Mucosa of rectum (tissue), 2 donors: ENCODE measurements around the gene PAQR5.

Experiments
- H3K27ac ChIP-seq, 2 donors: one replicate each; pipeline ENCODE4 v1.7.0; 2013; ENCODE audit warnings: inconsistent platforms in 2 of 2, low read depth in 2 of 2, low read length in 2 of 2
- H3K27me3 ChIP-seq, 2 donors: one replicate each; pipeline ENCODE4 v1.7.0; 2013; ENCODE audit warnings: low read length in 2 of 2; ENCODE audit not compliant: control insufficient read depth in 2 of 2, insufficient read depth in 2 of 2
- H3K36me3 ChIP-seq, 2 donors: one replicate each; pipeline ENCODE4 v1.7.0; 2013; ENCODE audit warnings: low read length in 2 of 2; ENCODE audit not compliant: control insufficient read depth in 2 of 2, insufficient read depth in 2 of 2
- H3K4me1 ChIP-seq, 2 donors: one replicate each; pipeline ENCODE4 v1.7.0; 2013; ENCODE audit warnings: low read length in 2 of 2, mild to moderate bottlenecking in 1 of 2; ENCODE audit not compliant: control insufficient read depth in 2 of 2, insufficient read depth in 2 of 2
- H3K4me3 ChIP-seq, 2 donors: one replicate each; pipeline ENCODE4 v1.7.0; 2013; ENCODE audit warnings: low read length in 2 of 2
- H3K9ac ChIP-seq, 2 donors: one replicate each; pipeline ENCODE4 v1.7.0; 2013; ENCODE audit warnings: low read length in 2 of 2, low read depth in 1 of 2, mild to moderate bottlenecking in 1 of 2
- H3K9me3 ChIP-seq, 2 donors: one replicate each; pipeline ENCODE4 v1.7.0; 2013; ENCODE audit warnings: low read length in 2 of 2; ENCODE audit not compliant: control insufficient read depth in 2 of 2
- donor health status: healthy.
- donor health status: Normal muscosa, but diverticular disease.

The PAQR5 gene

GRCh38 chr15:69385831-69386230 lies 87.1 kb downstream of the PAQR5 start:
- Histone ChIP-seq H3K9ac (no peak overlapping the region), H3K36me3 (peaks cover 10 to 22% of the 10 kb centered on the region in 2 donors), H3K27ac (no peak overlapping the region), H3K4me3 (no peak overlapping the region), H3K9me3 (no peaks in the 10 kb centered on the region), H3K27me3 (no peaks in the 10 kb centered on the region), H3K4me1 (no peaks in the 10 kb centered on the region)

- H3K9me3 ChIP-seq, result no peaks in the 10 kb centered on the region
- no peak overlapping the region for H3K4me3 ChIP-seq
- H3K9ac ChIP-seq, result no peak overlapping the region
- no peak overlapping the region for H3K27ac ChIP-seq
- no peaks in the 10 kb centered on the region for H3K4me1 ChIP-seq
- peaks cover 7 to 24% of the 10 kb centered on the region in 2 donors for H3K36me3 ChIP-seq
- no peaks in the 10 kb centered on the region for H3K27me3 ChIP-seq
These were observed 87.6 kb downstream of the PAQR5 start for GRCh38 chr15:69386284-69386683.

GRCh38 chr15:69388260-69388705 lies 89.6 kb downstream of the PAQR5 start:
- Histone ChIP-seq H3K4me1 (no peaks in the 10 kb centered on the region), H3K9me3 (no peaks in the 10 kb centered on the region), H3K27me3 (no peaks in the 10 kb centered on the region), H3K4me3 (no peak overlapping the region), H3K27ac (no peak overlapping the region), H3K36me3 (peaks cover 7 to 25% of the 10 kb centered on the region in 2 donors), H3K9ac (no peak overlapping the region)

GRCh38 chr15:69389426-69389825 lies 90.7 kb downstream of the PAQR5 start:
- no peaks in the 10 kb centered on the region for H3K9me3 ChIP-seq
- H3K36me3 ChIP-seq, result peaks cover 7 to 25% of the 10 kb centered on the region in 2 donors
- no peaks in the 10 kb centered on the region for H3K4me1 ChIP-seq
- no peak overlapping the region for H3K4me3 ChIP-seq
- no peak overlapping the region for H3K27ac ChIP-seq
- H3K9ac ChIP-seq, result no peak overlapping the region
- H3K27me3 ChIP-seq, result no peaks in the 10 kb centered on the region

- Histone ChIP-seq H3K9ac (no peak overlapping the region), H3K9me3 (no peaks in the 10 kb centered on the region), H3K36me3 (peaks cover 8 to 22% of the 10 kb centered on the region in 2 donors), H3K4me3 (no peak overlapping the region), H3K27ac (no peak overlapping the region), H3K4me1 (no peaks in the 10 kb centered on the region), H3K27me3 (no peaks in the 10 kb centered on the region)
These were observed 91.9 kb downstream of the PAQR5 start for GRCh38 chr15:69390575-69390974.

- no peaks in the 10 kb centered on the region for H3K27me3 ChIP-seq
- H3K4me1 ChIP-seq, result no peaks in the 10 kb centered on the region
- H3K4me3 ChIP-seq, result no peak overlapping the region
- no peak overlapping the region for H3K9ac ChIP-seq
- no peaks in the 10 kb centered on the region for H3K9me3 ChIP-seq
- no peak overlapping the region for H3K27ac ChIP-seq
- H3K36me3 ChIP-seq, result peaks cover 3 to 16% of the 10 kb centered on the region in 2 donors
These were observed 92.5 kb downstream of the PAQR5 start for GRCh38 chr15:69391046-69391757.

- Histone ChIP-seq H3K4me3 (no peak overlapping the region), H3K36me3 (peaks cover 3 to 18% of the 10 kb centered on the region in 2 donors), H3K27me3 (no peaks in the 10 kb centered on the region), H3K9me3 (no peaks in the 10 kb centered on the region), H3K9ac (no peak overlapping the region), H3K27ac (no peak overlapping the region), H3K4me1 (no peaks in the 10 kb centered on the region)
These were observed 93.6 kb downstream of the PAQR5 start for GRCh38 chr15:69392352-69392751.

- no peak overlapping the region for H3K27ac ChIP-seq
- peaks cover 15 to 26% of the 10 kb centered on the region in 2 donors for H3K36me3 ChIP-seq
- H3K27me3 ChIP-seq, result no peaks in the 10 kb centered on the region
- H3K4me3 ChIP-seq, result no peak overlapping the region
- no peak overlapping the region for H3K9ac ChIP-seq
- H3K9me3 ChIP-seq, result no peaks in the 10 kb centered on the region
- H3K4me1 ChIP-seq, result no peaks in the 10 kb centered on the region
These were observed 95.2 kb downstream of the PAQR5 start for GRCh38 chr15:69393831-69394491.

GRCh38 chr15:69394556-69395282 lies 96.0 kb downstream of the PAQR5 start:
- no peak overlapping the region for H3K9ac ChIP-seq
- no peaks in the 10 kb centered on the region for H3K4me1 ChIP-seq
- H3K4me3 ChIP-seq, result no peak overlapping the region

GRCh38 chr15:69395460-69395859 lies 96.7 kb downstream of the PAQR5 start:
- no peak overlapping the region for H3K9ac ChIP-seq
- no peak overlapping the region for H3K27ac ChIP-seq
- no peak overlapping the region for H3K4me3 ChIP-seq
- peaks cover 17 to 25% of the 10 kb centered on the region in 2 donors for H3K36me3 ChIP-seq
- H3K9me3 ChIP-seq, result no peaks in the 10 kb centered on the region
- H3K27me3 ChIP-seq, result no peaks in the 10 kb centered on the region
- no peaks in the 10 kb centered on the region for H3K4me1 ChIP-seq

More at GRCh38 chr15:69394556-69395282, 96.0 kb downstream of the PAQR5 start:
- Histone ChIP-seq H3K27ac (no peak overlapping the region), H3K27me3 (no peaks in the 10 kb centered on the region), H3K36me3 (peaks cover 15 to 23% of the 10 kb centered on the region in 2 donors), H3K9me3 (no peaks in the 10 kb centered on the region)
